Stomach (tissue), 4 donors: ENCODE results near the gene HLA-F.

Experiments
- EP300 ChIP-seq: sonication (generic); formaldehyde crosslinking; IDR thresholded peaks from one replicate; pipeline ENCODE4 v1.6.1; 2017; ENCODE audit warnings: antibody characterized with exemption
- POLR2A ChIP-seq, 4 donors: fragments of 450-650 bp; IDR thresholded peaks; one replicate each; pipeline ENCODE4 v1.6.1; 2016; ENCODE audit warnings: antibody characterized with exemption in 4 of 4, control low read depth in 2 of 4, mild to moderate bottlenecking in 1 of 4, moderate library complexity in 1 of 4
- TF ChIP-seq, protein P1 (sequence below), 7 experiments: fragments of 450-650 bp in 4 of 7; fragments of 200-600 bp in 3 of 7; sonication (generic) in 3 of 7; IDR thresholded peaks; one replicate each; pipeline ENCODE4 v1.5.1; 2016 to 2019; ENCODE audit warnings: antibody characterized with exemption in 7 of 7, control low read depth in 2 of 7, mild to moderate bottlenecking in 1 of 7

DNA sequence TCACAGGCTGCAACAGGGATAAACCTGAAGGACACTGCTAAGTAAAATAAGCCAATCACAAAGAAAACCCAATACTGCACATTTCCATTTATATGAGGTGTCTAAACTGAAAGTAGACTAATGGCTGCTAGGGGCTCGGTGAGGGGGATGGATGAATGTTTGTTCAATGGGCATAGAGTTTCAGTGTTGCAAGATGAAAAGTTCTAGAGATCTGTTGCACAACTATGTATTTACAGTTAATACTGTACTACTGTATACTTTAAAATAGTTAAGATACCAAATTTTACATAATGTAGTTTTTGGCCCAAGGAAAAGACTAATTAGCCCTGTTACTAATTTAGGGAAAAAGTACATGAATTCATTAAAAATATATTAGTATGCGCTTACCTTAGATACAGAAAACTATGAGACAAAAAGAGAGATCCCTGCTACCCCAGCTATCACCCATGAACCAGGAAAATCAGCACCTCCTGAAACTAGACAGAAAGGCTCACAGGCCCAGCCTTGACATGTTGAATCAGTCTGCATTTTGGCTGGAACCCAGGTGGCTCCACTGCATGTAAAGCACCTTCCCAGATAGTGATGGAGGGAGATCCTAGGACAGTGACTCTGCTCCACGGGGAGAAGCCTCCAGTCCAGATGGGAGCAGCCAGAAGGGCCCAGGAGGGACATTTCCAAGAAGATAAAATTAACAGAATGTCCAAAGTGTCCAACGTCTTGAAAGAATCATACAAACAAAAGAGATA lies 16.1 kb downstream of the HLA-F start:
- TF ChIP-seq POLR2A (IDR thresholded peaks at IDR 0.05), result no peak
- TF ChIP-seq, protein P1, sequence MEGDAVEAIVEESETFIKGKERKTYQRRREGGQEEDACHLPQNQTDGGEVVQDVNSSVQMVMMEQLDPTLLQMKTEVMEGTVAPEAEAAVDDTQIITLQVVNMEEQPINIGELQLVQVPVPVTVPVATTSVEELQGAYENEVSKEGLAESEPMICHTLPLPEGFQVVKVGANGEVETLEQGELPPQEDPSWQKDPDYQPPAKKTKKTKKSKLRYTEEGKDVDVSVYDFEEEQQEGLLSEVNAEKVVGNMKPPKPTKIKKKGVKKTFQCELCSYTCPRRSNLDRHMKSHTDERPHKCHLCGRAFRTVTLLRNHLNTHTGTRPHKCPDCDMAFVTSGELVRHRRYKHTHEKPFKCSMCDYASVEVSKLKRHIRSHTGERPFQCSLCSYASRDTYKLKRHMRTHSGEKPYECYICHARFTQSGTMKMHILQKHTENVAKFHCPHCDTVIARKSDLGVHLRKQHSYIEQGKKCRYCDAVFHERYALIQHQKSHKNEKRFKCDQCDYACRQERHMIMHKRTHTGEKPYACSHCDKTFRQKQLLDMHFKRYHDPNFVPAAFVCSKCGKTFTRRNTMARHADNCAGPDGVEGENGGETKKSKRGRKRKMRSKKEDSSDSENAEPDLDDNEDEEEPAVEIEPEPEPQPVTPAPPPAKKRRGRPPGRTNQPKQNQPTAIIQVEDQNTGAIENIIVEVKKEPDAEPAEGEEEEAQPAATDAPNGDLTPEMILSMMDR (IDR thresholded peaks at IDR 0.05), result no peak
- no peak for TF ChIP-seq EP300
